K562 (cell line): ENCODE results near the gene ATXN7L1. TPM values are rescaled to one million over a fixed set of nuclear protein-coding genes. Genes with fewer than 3 reads are reported as not detected.

Experiments used
- ATAC-seq: fragments of 200-7000 bp; cut with Tn5 transposase; 3 replicates; pipeline ENCODE4 v1.9.1; 2020; ENCODE audit warnings: moderate library complexity
- BruUV-seq: library from RNA; stranded (reverse); fragments of 400-500 nt; replicated peaks from 2 replicates; lab custom pipeline; 2021; lab: Mats Ljungman, UMichigan
- CTCF ChIA-PET: fragments of 300-600 bp; formaldehyde crosslinking; extraction: SDS; loops from one replicate; lab custom pipeline; 2021; ENCODE audit warnings: low intra/inter-chr PET ratio; lab: Yijun Ruan, JAX
- POLR2A ChIA-PET: fragments of 300-600, 350-650 bp; sonication (Branson Sonifier 250); formaldehyde crosslinking; extraction: SDS; loops from one replicate; lab custom pipeline; 2021; ENCODE audit warnings: antibody characterized with exemption, inconsistent platforms; lab: Yijun Ruan, JAX
- DNase-seq, 4 experiments: peaks; one replicate each; pipeline versions ENCODE4 v3.0.0 to v3.0.0-alpha.2; 2011 to 2018; ENCODE audit warnings: low spot score in 3 of 4, mixed read lengths in 3 of 4; ENCODE audit errors: extremely low read depth in 1 of 4
- FAIRE-seq: peaks from 2 replicates; lab custom pipeline; 2011; peaks lifted over from hg19 to GRCh38; lab: Jason Lieb, UNC
- H2AFZ ChIP-seq: 2 replicates; pipeline ENCODE4 v1.6.0; 2011; ENCODE audit warnings: low read depth, low read length, control low read depth, inconsistent platforms
- H3K27ac ChIP-seq: fragments of 200-600 bp; 3 replicates; pipeline ENCODE4 v1.8.0; 2011; ENCODE audit warnings: low read depth, mild to moderate bottlenecking, control low read depth, inconsistent platforms, low read length, moderate library complexity, mixed read lengths; ENCODE audit errors: extremely low read depth
- H3K27me3 ChIP-seq, 2 experiments: fragments of 300-600 bp in 1 of 2; 2 replicates in 1 of 2; 3 replicates in 1 of 2; pipeline versions ENCODE4 v1.6.0 to v1.8.0; 2011; ENCODE audit warnings: inconsistent platforms in 2 of 2, low read length in 2 of 2, mild to moderate bottlenecking in 1 of 2, mixed read lengths in 1 of 2, moderate library complexity in 1 of 2; ENCODE audit not compliant: control insufficient read depth in 2 of 2, insufficient read depth in 2 of 2
- H3K36me3 ChIP-seq: fragments of 300-600 bp; 3 replicates; pipeline ENCODE4 v1.8.0; 2011; ENCODE audit warnings: mild to moderate bottlenecking, low read length, inconsistent platforms; ENCODE audit not compliant: control insufficient read depth, insufficient read depth
- H3K4me1 ChIP-seq, 2 experiments: fragments of 200-600 bp in 1 of 2; replicated peaks in 1 of 2; 2 replicates in 1 of 2; 3 replicates in 1 of 2; pipeline versions ENCODE4 v1.5.1 to v1.8.0; 2011; ENCODE audit warnings: inconsistent platforms in 2 of 2, low read length in 2 of 2, mild to moderate bottlenecking in 1 of 2, mixed read lengths in 1 of 2, moderate library complexity in 1 of 2; ENCODE audit not compliant: control insufficient read depth in 2 of 2, insufficient read depth in 2 of 2
- H3K4me2 ChIP-seq: 2 replicates; pipeline ENCODE4 v1.6.1; 2011; ENCODE audit warnings: low read length, control low read depth, inconsistent platforms, mixed read lengths; ENCODE audit not compliant: insufficient read depth
- H3K4me3 ChIP-seq: fragments of 200-600 bp; sonication (generic), shearing (Covaris generic); 2 replicates; pipeline ENCODE4 v1.5.1; 2016; ENCODE audit warnings: control low read depth, inconsistent platforms
- H3K79me2 ChIP-seq: fragments of 200-600 bp; 3 replicates; pipeline ENCODE4 v1.8.0; 2011; ENCODE audit warnings: low read length, inconsistent platforms; ENCODE audit not compliant: control insufficient read depth, insufficient read depth
- H3K9ac ChIP-seq, 2 experiments: 2 replicates each; pipeline versions ENCODE4 v1.6.0 to v1.6.1; 2011; ENCODE audit warnings: low read depth in 2 of 2, low read length in 2 of 2, control low read depth in 1 of 2, inconsistent platforms in 1 of 2, mild to moderate bottlenecking in 1 of 2, mixed read lengths in 1 of 2; ENCODE audit not compliant: insufficient read depth in 1 of 2
- H3K9me1 ChIP-seq: one replicate; pipeline ENCODE4 v1.6.0; 2011; ENCODE audit warnings: inconsistent platforms, mild to moderate bottlenecking, low read length, moderate library complexity; ENCODE audit not compliant: control insufficient read depth, insufficient read depth
- H3K9me3 ChIP-seq: replicated peaks from 2 replicates; pipeline ENCODE4 v1.5.1; 2011; ENCODE audit warnings: low read depth, low read length, inconsistent platforms; ENCODE audit not compliant: control insufficient read depth, insufficient read depth
- H4K20me1 ChIP-seq: replicated peaks from 2 replicates; pipeline ENCODE4 v1.6.1; 2011; ENCODE audit warnings: low read length, inconsistent platforms, mixed read lengths; ENCODE audit not compliant: control insufficient read depth, insufficient read depth
- EGR1 ChIP-seq: fragments of 450-650 bp; conservative IDR thresholded peaks from 2 replicates; pipeline ENCODE4 v1.6.1; 2017; ENCODE audit warnings: mild to moderate bottlenecking
- FOXJ2 ChIP-seq: fragments of 200-800 bp; sonication (Bioruptor generic); IDR thresholded peaks from 2 replicates; pipeline ENCODE4 v1.6.1; 2016; ENCODE audit warnings: missing genetic modification characterization, missing compliant biosample characterization
- KLF1 ChIP-seq: fragments of 450-650 bp; IDR thresholded peaks from 2 replicates; pipeline ENCODE4 v1.6.1; 2016; ENCODE audit warnings: missing genetic modification characterization, missing compliant biosample characterization
- PHF8 ChIP-seq: fragments of 200-600 bp; sonication (generic); IDR thresholded peaks from 2 replicates; pipeline ENCODE4 v1.6.1; 2012; ENCODE audit warnings: mixed run types, mild to moderate bottlenecking, inconsistent platforms, low read length, moderate library complexity, borderline replicate concordance
- SOX6 ChIP-seq: fragments of 450-650 bp; IDR thresholded peaks from 2 replicates; pipeline ENCODE4 v1.6.1; 2014; ENCODE audit warnings: mild to moderate bottlenecking
- TBP ChIP-seq: optimal IDR thresholded peaks from 2 replicates; pipeline ENCODE3; 2011; ENCODE audit warnings: low read depth, low read length, improper control_type of control experiment
- ZNF24 ChIP-seq: fragments of 450-650 bp; IDR thresholded peaks from 2 replicates; pipeline ENCODE4 v1.6.1; 2016
- ZNF780A ChIP-seq: fragments of 250-450 bp; sonication (Bioruptor Pico); IDR thresholded peaks from 2 replicates; pipeline ENCODE4 v1.5.0; 2021; ENCODE audit warnings: mild to moderate bottlenecking
- ZNF79 ChIP-seq: fragments of 250-450 bp; sonication (Bioruptor Pico); IDR thresholded peaks from 2 replicates; pipeline ENCODE4 v1.4.0; 2020; ENCODE audit warnings: low read depth, mild to moderate bottlenecking, moderate library complexity
- WGBS: fragments of 100-300 bp; shearing (Covaris generic); methylation state at CpG from one replicate; pipeline ENCODE4 v1.1.6; 2016; ENCODE audit warnings: low coverage, mixed read lengths; ENCODE audit not compliant: insufficient coverage; ENCODE audit errors: missing lambda C conversion rate; 5-methylcytosine and 5-hydroxymethylcytosine counted together
- in situ Hi-C: fragments of 300-500 bp; cut with MboI; formaldehyde crosslinking; loops from 4 replicates; pipeline ENCODE4 v1.15.0; 2018; ENCODE audit warnings: inconsistent platforms, mixed read lengths
- intact Hi-C: fragments of 100-400 bp; cut with micrococcal nuclease; formaldehyde crosslinking; loops from 2 replicates; pipeline ENCODE4 v1.14.2; 2022
- polyA plus RNA-seq, 8 experiments: library from polyadenylated mRNA; depleted of rRNA in 4 of 8; stranded (reverse) in 5 of 8; unstranded in 3 of 8; fragments of >200 nt; fragmentation: Nextera tagmentation in 2 of 8; fragmentation: Illumina TruSeq in 1 of 8; extraction: Ambion mirVana in 2 of 8; extraction: Trizol in 1 of 8; gene quantifications; 2 replicates each; pipeline versions ENCODE4 v1.2.1 to v1.2.3, GENCODE V29; 2011 to 2014; ENCODE audit warnings: inconsistent platforms in 1 of 8, missing spikeins in 1 of 8
- total RNA-seq, 7 experiments: library from RNA; depleted of rRNA in 6 of 7; stranded (reverse); fragments of >200 nt in 6 of 7; fragmentation: Illumina TruSeq in 2 of 7; extraction: Trizol in 2 of 7; gene quantifications; 2 replicates each; pipeline versions ENCODE4 v1.2.1 to v1.2.3, GENCODE V29; 2011 to 2021; ENCODE audit warnings: low replicate concordance in 1 of 7
- TF ChIP-seq, protein P1 (sequence below): sonication (generic); formaldehyde crosslinking; IDR thresholded peaks from 2 replicates; pipeline ENCODE4 v1.8.0; 2022; ENCODE audit warnings: missing genetic modification reagents, mild to moderate bottlenecking, borderline replicate concordance
- TF ChIP-seq, protein P2 (sequence below), 2 experiments: fragments of 450-650 bp in 1 of 2; sonication (generic) in 1 of 2; formaldehyde crosslinking; conservative IDR thresholded peaks; 2 replicates each; pipeline versions ENCODE4 v1.4.0 to v1.8.1; 2020 to 2022; ENCODE audit warnings: mild to moderate bottlenecking in 1 of 2, missing genetic modification reagents in 1 of 2
- TF ChIP-seq, protein P3 (sequence below): fragments of 250-450 bp; sonication (Bioruptor Pico); IDR thresholded peaks from 2 replicates; pipeline ENCODE4 v1.4.0; 2020
- TF ChIP-seq, protein P4 (sequence below): fragments of 450-650 bp; conservative IDR thresholded peaks from 2 replicates; pipeline ENCODE4 v1.6.1; 2016; ENCODE audit warnings: missing genetic modification characterization, low read depth, mild to moderate bottlenecking, missing compliant biosample characterization, moderate library complexity

Gene ATXN7L1
- total and polyA plus RNA-seq, 9 of the 15 experiments (the other 6 are each of a cell fraction or from before 2014, with no cell fraction given), result 6.6 to 13.7 (median 10.7) TPM

DNA sequence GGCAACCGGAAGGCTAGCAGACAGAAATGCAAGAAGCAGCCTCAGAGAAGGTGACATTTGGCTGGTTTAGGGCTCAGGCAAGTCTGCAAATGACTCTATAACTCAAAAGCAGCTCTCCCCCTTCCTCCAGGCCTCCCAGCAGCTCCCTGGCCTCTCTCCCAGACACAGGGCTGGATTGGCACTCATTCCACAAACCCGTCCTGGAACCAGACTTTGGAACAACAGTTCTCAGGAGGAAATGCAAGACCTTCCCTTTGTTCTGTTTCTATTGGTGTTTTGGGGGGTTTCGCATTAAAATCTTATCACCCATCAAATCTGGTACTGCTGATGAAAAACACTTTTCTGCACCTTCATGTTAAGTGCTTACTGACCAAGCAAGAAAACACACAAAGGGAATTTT is 254.8 kb downstream of the ATXN7L1 start:
- ATAC-seq (no peak), FAIRE-seq (no peak), DNase-seq (no peak)
- no TSS peak for BruUV-seq
- no peak overlapping the region for H3K4me3 ChIP-seq
- no peaks in the 10 kb centered on the region for H3K9me3 ChIP-seq
- no peaks in the 10 kb centered on the region; a peak in 1 of 5 replicates for H3K4me1 ChIP-seq
- POLR2A ChIA-PET, result interaction anchor here (1.1 kb wide), 1 partner anchor 14 kb away, joined by 4 read pairs; no protein-coding TSS in a partner anchor
- in situ Hi-C loops (no loop called here), intact Hi-C loops (no loop called here)
- H2AFZ ChIP-seq, result no peak overlapping the region
- no peak overlapping the region for H3K4me2 ChIP-seq
- H3K36me3 ChIP-seq, result no peaks in the 10 kb centered on the region
- CTCF ChIA-PET, result no interaction called here
- no peaks in the 10 kb centered on the region for H3K9me1 ChIP-seq
- no peak overlapping the region for H3K27ac ChIP-seq
- no peaks in the 10 kb centered on the region for H4K20me1 ChIP-seq
- H3K9ac ChIP-seq, result no peak overlapping the region
- no peak for TF ChIP-seq EGR1
- TF ChIP-seq, protein P1, sequence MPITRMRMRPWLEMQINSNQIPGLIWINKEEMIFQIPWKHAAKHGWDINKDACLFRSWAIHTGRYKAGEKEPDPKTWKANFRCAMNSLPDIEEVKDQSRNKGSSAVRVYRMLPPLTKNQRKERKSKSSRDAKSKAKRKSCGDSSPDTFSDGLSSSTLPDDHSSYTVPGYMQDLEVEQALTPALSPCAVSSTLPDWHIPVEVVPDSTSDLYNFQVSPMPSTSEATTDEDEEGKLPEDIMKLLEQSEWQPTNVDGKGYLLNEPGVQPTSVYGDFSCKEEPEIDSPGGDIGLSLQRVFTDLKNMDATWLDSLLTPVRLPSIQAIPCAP (CRISPR knock-in tag), result no peak
- TF ChIP-seq, protein P2, sequence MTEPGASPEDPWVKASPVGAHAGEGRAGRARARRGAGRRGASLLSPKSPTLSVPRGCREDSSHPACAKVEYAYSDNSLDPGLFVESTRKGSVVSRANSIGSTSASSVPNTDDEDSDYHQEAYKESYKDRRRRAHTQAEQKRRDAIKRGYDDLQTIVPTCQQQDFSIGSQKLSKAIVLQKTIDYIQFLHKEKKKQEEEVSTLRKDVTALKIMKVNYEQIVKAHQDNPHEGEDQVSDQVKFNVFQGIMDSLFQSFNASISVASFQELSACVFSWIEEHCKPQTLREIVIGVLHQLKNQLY (CRISPR knock-in tag; conservative IDR thresholded peaks at IDR 0.05), result no peak
- no peak for TF ChIP-seq ZNF24
- TF ChIP-seq SOX6, result no peak
- TF ChIP-seq KLF1, result no peak
- no peak for TF ChIP-seq FOXJ2 (tag)
- TF ChIP-seq, protein P3, sequence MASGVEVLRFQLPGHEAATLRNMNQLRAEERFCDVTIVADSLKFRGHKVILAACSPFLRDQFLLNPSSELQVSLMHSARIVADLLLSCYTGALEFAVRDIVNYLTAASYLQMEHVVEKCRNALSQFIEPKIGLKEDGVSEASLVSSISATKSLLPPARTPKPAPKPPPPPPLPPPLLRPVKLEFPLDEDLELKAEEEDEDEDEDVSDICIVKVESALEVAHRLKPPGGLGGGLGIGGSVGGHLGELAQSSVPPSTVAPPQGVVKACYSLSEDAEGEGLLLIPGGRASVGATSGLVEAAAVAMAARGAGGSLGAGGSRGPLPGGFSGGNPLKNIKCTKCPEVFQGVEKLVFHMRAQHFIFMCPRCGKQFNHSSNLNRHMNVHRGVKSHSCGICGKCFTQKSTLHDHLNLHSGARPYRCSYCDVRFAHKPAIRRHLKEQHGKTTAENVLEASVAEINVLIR (CRISPR knock-in tag), result no peak
- no peak for TF ChIP-seq TBP
- TF ChIP-seq PHF8, result no peak
- TF ChIP-seq, protein P4, sequence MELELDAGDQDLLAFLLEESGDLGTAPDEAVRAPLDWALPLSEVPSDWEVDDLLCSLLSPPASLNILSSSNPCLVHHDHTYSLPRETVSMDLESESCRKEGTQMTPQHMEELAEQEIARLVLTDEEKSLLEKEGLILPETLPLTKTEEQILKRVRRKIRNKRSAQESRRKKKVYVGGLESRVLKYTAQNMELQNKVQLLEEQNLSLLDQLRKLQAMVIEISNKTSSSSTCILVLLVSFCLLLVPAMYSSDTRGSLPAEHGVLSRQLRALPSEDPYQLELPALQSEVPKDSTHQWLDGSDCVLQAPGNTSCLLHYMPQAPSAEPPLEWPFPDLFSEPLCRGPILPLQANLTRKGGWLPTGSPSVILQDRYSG (tag), result no peak
- TF ChIP-seq ZNF780A (CRISPR knock-in tag), result no peak
- TF ChIP-seq ZNF79 (CRISPR knock-in tag), result no peak
- H3K27me3 ChIP-seq, result peaks cover 0 to 20% of the 10 kb centered on the region in 2 experiments; a peak in 1 of 5 replicates
- H3K79me2 ChIP-seq, result no peaks in the 10 kb centered on the region
- WGBS, result 32% methylated on average over 3 of the region's 3 CpGs
